GM21717 (cell line): Measurements from ENCODE around the gene PLA2G4B.
A peak's percentile ranks its signal among the peaks of the same experiment; 100 is the strongest.
"Not testable (repeated sequence)": the region's sequence is repeated elsewhere in the genome, so short reads cannot be mapped to it uniquely, and the experiment has no call there.

Experiments used
- ATAC-seq: cut with Tn5 transposase; IDR thresholded peaks from one replicate; pipeline ENCODE4 v1.9.1; 2021; ENCODE audit warnings: mild to moderate bottlenecking, moderate library complexity; ENCODE audit not compliant: unreplicated experiment

Gene PLA2G4B

GRCh38 chr15:41827290-41827879, 11.3 kb upstream of the PLA2G4B start:
- peak; percentile 7 for ATAC-seq

- peak; percentile 60 for ATAC-seq
Measured at GRCh38 chr15:41827880-41828806, 10.5 kb upstream of the PLA2G4B start, which contains the start of gene JMJD7. Gene JMJD7 (plus strand): TSS chr15:41828092. CDS start chr15:41828125, 33 bp downstream.

GRCh38 chr15:41828807-41829141, 9.9 kb upstream of the PLA2G4B start:
- no peak for ATAC-seq

GRCh38 chr15:41829959-41830646, 8.5 kb upstream of the PLA2G4B start:
- no peak for ATAC-seq

GRCh38 chr15:41831291-41831690, 7.4 kb upstream of the PLA2G4B start:
- not testable (repeated sequence) for ATAC-seq

GRCh38 chr15:41832208-41832607, 6.4 kb upstream of the PLA2G4B start:
- no peak for ATAC-seq

GRCh38 chr15:41832875-41833274, 5.8 kb upstream of the PLA2G4B start:
- no peak for ATAC-seq

- ATAC-seq: no peak
Measured at GRCh38 chr15:41834096-41834495, 4.6 kb upstream of the PLA2G4B start.

- no peak for ATAC-seq
Measured at GRCh38 chr15:41836073-41836472, 2.6 kb upstream of the PLA2G4B start.

GRCh38 chr15:41836713-41837454, 1.8 kb upstream of the PLA2G4B start:
- no peak for ATAC-seq

GRCh38 chr15:41839781-41840491, 1.3 kb downstream of the PLA2G4B start:
- no peak for ATAC-seq

- no peak for ATAC-seq
Measured at GRCh38 chr15:41840673-41841072, 2.0 kb downstream of the PLA2G4B start.

GRCh38 chr15:41841131-41841530, 2.5 kb downstream of the PLA2G4B start:
- ATAC-seq: no peak

GRCh38 chr15:41842229-41842628, 3.6 kb downstream of the PLA2G4B start:
- no peak for ATAC-seq

GRCh38 chr15:41843571-41843970, 4.9 kb downstream of the PLA2G4B start:
- ATAC-seq: no peak

- no peak for ATAC-seq
Measured at GRCh38 chr15:41844814-41845213, 6.2 kb downstream of the PLA2G4B start.

- no peak for ATAC-seq
Measured at GRCh38 chr15:41847206-41847605, 8.6 kb downstream of the PLA2G4B start.

- no peak for ATAC-seq
Measured at GRCh38 chr15:41847981-41848380, 9.3 kb downstream of the PLA2G4B start.

- ATAC-seq: no peak
Measured at GRCh38 chr15:41848631-41849030, 10.0 kb downstream of the PLA2G4B start.

- ATAC-seq: no peak
Measured at GRCh38 chr15:41849204-41849603, 10.6 kb downstream of the PLA2G4B start.
